CD4-positive, alpha-beta T cell (primary cell): Measurements from ENCODE around the gene FCRLB. TPM values are rescaled to one million over a fixed set of nuclear protein-coding genes. Genes with fewer than 3 reads are reported as not detected.
A peak's percentile ranks its signal among the peaks of the same experiment; 100 is the strongest.

Source experiments
- ATAC-seq: fragments of 200-7000 bp; cut with Tn5 transposase; one replicate; pipeline ENCODE4 v1.10.0; 2022; ENCODE audit warnings: mild to moderate bottlenecking; ENCODE audit not compliant: poor library complexity
- CTCF ChIA-PET: fragments of 350-600 bp; sonication (Branson Sonifier 250); formaldehyde crosslinking; loops from one replicate; lab custom pipeline; 2021; ENCODE audit warnings: antibody characterized with exemption, inconsistent platforms; lab: Charles Lee
- POLR2A ChIA-PET: fragments of 350-600 bp; sonication (Branson Sonifier 250); formaldehyde crosslinking; loops from one replicate; lab custom pipeline; 2021; ENCODE audit warnings: antibody characterized with exemption, inconsistent platforms; lab: Charles Lee
- DNase-seq, 14 experiments: peaks; one replicate each; pipeline ENCODE4 v3.0.0-alpha.2; 2013 to 2020; ENCODE audit warnings: mixed read lengths in 2 of 14
- H3K27ac ChIP-seq, 2 donors: one replicate each; pipeline versions ENCODE4 v1.5.1 to v1.7.0; 2013; ENCODE audit warnings: low read length in 2 of 2, low read depth in 1 of 2, mild to moderate bottlenecking in 1 of 2
- H3K27me3 ChIP-seq, 2 experiments: 1 replicate in 1 of 2; 2 replicates in 1 of 2; pipeline versions ENCODE4 v1.6.1 to v1.7.0; 2013; ENCODE audit warnings: low read length in 2 of 2, control low read depth in 1 of 2, mild to moderate bottlenecking in 1 of 2, moderate library complexity in 1 of 2; ENCODE audit not compliant: insufficient read depth in 2 of 2, control insufficient read depth in 1 of 2
- H3K36me3 ChIP-seq: one replicate; pipeline ENCODE4 v1.6.1; 2013; ENCODE audit warnings: low read length, control low read depth; ENCODE audit not compliant: insufficient read depth
- H3K4me1 ChIP-seq: one replicate; pipeline ENCODE4 v1.6.1; 2013; ENCODE audit warnings: low read length, control low read depth; ENCODE audit not compliant: insufficient read depth
- H3K4me3 ChIP-seq: one replicate; pipeline ENCODE4 v1.5.1; 2013; ENCODE audit warnings: mild to moderate bottlenecking, low read length, moderate library complexity
- H3K9me3 ChIP-seq, 2 experiments: 1 replicate in 1 of 2; 2 replicates in 1 of 2; pipeline versions ENCODE4 v1.6.1 to v1.7.0; 2013; ENCODE audit warnings: low read length in 2 of 2, mild to moderate bottlenecking in 2 of 2, control low read depth in 1 of 2, moderate library complexity in 1 of 2; ENCODE audit not compliant: control insufficient read depth in 1 of 2, insufficient read depth in 1 of 2
- H3K27ac Mint-ChIP-seq: one replicate; pipeline ENCODE4 v1.8.0; 2020; ENCODE audit warnings: mixed read lengths
- H3K27me3 Mint-ChIP-seq: one replicate; pipeline ENCODE4 v1.8.0; 2021; ENCODE audit warnings: mixed read lengths
- H3K36me3 Mint-ChIP-seq: one replicate; pipeline ENCODE4 v1.8.0; 2021; ENCODE audit warnings: low read depth, mixed read lengths
- H3K4me1 Mint-ChIP-seq: one replicate; pipeline ENCODE4 v1.8.0; 2021; ENCODE audit warnings: low read depth, mixed read lengths
- H3K4me3 Mint-ChIP-seq: one replicate; pipeline ENCODE4 v1.8.0; 2020; ENCODE audit warnings: mild to moderate bottlenecking, mixed read lengths
- H3K9me3 Mint-ChIP-seq: one replicate; pipeline ENCODE4 v1.8.0; 2020; ENCODE audit warnings: mixed read lengths
- CTCF ChIP-seq: fragments of 200-600 bp; IDR thresholded peaks from one replicate; pipeline ENCODE4 v1.8.0; 2022; ENCODE audit warnings: antibody characterized with exemption, mild to moderate bottlenecking
- intact Hi-C, 2 experiments: fragments of 100-400 bp; cut with DNase I in 1 of 2; cut with micrococcal nuclease in 1 of 2; formaldehyde crosslinking; loops; one replicate each; pipeline versions ENCODE4 v1.15.1 to v1.9.0; 2023 to 2025; cut with DNase I, micrococcal nuclease
- total RNA-seq, 174 experiments: library from RNA in 2 of 174; stranded (reverse) in 2 of 174; gene quantifications; one replicate each; pipeline ENCODE4 v1.2.3 and lab custom pipeline; 2021 to 2026

Gene FCRLB
- total RNA-seq, 2 experiments from 2014 or later, result 0.11 TPM; not detected in 1

- no peak overlapping the region for H3K4me3 ChIP-seq
Measured at GRCh38 chr1:161720422-161720821, 922 bp upstream of the FCRLB start.

GRCh38 chr1:161721738-161722343, 497 bp downstream of the FCRLB start:
- Histone ChIP-seq H3K4me3 (no peak overlapping the region), H3K4me1 (peaks cover 10% of the 10 kb centered on the region), H3K27ac (no peak overlapping the region), H3K27me3 (peaks cover 0 to 3% of the 10 kb centered on the region in 2 experiments), H3K36me3 (no peaks in the 10 kb centered on the region), H3K9me3 (no peaks in the 10 kb centered on the region)
- intact Hi-C loops, result no loop called here
- TF ChIP-seq CTCF, result no peak
- peaks cover 14% of the 10 kb centered on the region for H3K4me1 Mint-ChIP-seq
- no peaks in the 10 kb centered on the region for H3K36me3 Mint-ChIP-seq
- no peak for ATAC-seq
- no peak overlapping the region for H3K27ac Mint-ChIP-seq
- H3K4me3 Mint-ChIP-seq, result no peak overlapping the region
- H3K27me3 Mint-ChIP-seq, result peaks cover 21% of the 10 kb centered on the region
- CTCF ChIA-PET, result no interaction called here
- POLR2A ChIA-PET, result no interaction called here
- no peaks in the 10 kb centered on the region for H3K9me3 Mint-ChIP-seq
- peak in 2 of 14 experiments; percentile 55 to 64 for DNase-seq

More at GRCh38 chr1:161720422-161720821, 922 bp upstream of the FCRLB start:
- H3K27me3 ChIP-seq, result no peaks in the 10 kb centered on the region
- H3K9me3 Mint-ChIP-seq, result no peaks in the 10 kb centered on the region
- TF ChIP-seq CTCF, result no peak
- DNase-seq (no peak), ATAC-seq (no peak)
- H3K4me3 Mint-ChIP-seq, result no peak overlapping the region
- no peaks in the 10 kb centered on the region for H3K36me3 Mint-ChIP-seq
- intact Hi-C loops, result no loop called here
- peaks cover 27% of the 10 kb centered on the region for H3K27me3 Mint-ChIP-seq
- peaks cover under 1% of the 10 kb centered on the region for H3K4me1 ChIP-seq
- no peaks in the 10 kb centered on the region for H3K9me3 ChIP-seq
- CTCF ChIA-PET, result no interaction called here
- H3K27ac Mint-ChIP-seq, result no peak overlapping the region
- H3K27ac ChIP-seq, result no peak overlapping the region
- no peaks in the 10 kb centered on the region for H3K36me3 ChIP-seq
- H3K4me1 Mint-ChIP-seq, result peaks cover 6% of the 10 kb centered on the region
- POLR2A ChIA-PET, result no interaction called here

GRCh38 chr1:161722406-161722805, 1.1 kb downstream of the FCRLB start:
- intact Hi-C loops, result no loop called here
- H3K4me1 Mint-ChIP-seq, result peaks cover 15% of the 10 kb centered on the region
- DNase-seq, result no peak
- no peak overlapping the region for H3K4me3 ChIP-seq
- H3K27ac ChIP-seq, result no peak overlapping the region
- H3K9me3 Mint-ChIP-seq, result no peaks in the 10 kb centered on the region
- H3K36me3 ChIP-seq, result no peaks in the 10 kb centered on the region
- TF ChIP-seq CTCF, result no peak
- peaks cover 14% of the 10 kb centered on the region for H3K4me1 ChIP-seq
- peaks cover under 1% of the 10 kb centered on the region for H3K36me3 Mint-ChIP-seq
- peaks cover 16% of the 10 kb centered on the region for H3K27me3 Mint-ChIP-seq
- POLR2A ChIA-PET, result no interaction called here
- CTCF ChIA-PET, result interaction anchor here (1.5 kb wide), 1 partner anchor 19 kb away, joined by 3 read pairs; no protein-coding TSS in a partner anchor
- H3K27ac Mint-ChIP-seq, result no peak overlapping the region
- no peaks in the 10 kb centered on the region for H3K9me3 ChIP-seq
- no peak overlapping the region for H3K4me3 Mint-ChIP-seq
- peaks cover 0 to 3% of the 10 kb centered on the region in 2 experiments for H3K27me3 ChIP-seq
- no peak for ATAC-seq
